Measurements from ENCODE around the gene ZC3H8. TPM values are rescaled to one million over a fixed set of nuclear protein-coding genes. Genes with fewer than 3 reads are reported as not detected.

Gene ZC3H8
- polyA plus RNA-seq, 2 of the 4 experiments (the other 2 are of a cell fraction): 13.2 to 20.2 TPM

GRCh38 chr2:112162341-112162740, 92.5 kb downstream of the ZC3H8 start:
- TF ChIP-seq RFX5 (IDR thresholded peaks at IDR 0.05) (no peak), EHF (CRISPR knock-in tag; IDR thresholded peaks at IDR 0.05) (no peak), RNF2 (IDR thresholded peaks at IDR 0.05; ENCODE audit: borderline replicate concordance, low read depth) (no peak), CHD2 (IDR thresholded peaks at IDR 0.05; ENCODE audit: low read length, partially characterized antibody) (no peak), SMC3 (IDR thresholded peaks at IDR 0.05) (no peak), ZNF302 (CRISPR knock-in tag; IDR thresholded peaks at IDR 0.05) (no peak), JUNB (IDR thresholded peaks at IDR 0.05) (no peak), POLR2A (IDR thresholded peaks at IDR 0.05; ENCODE audit: low read length) (no peak), CTCF (IDR thresholded peaks at IDR 0.05) (no peak), PHF8 (IDR thresholded peaks at IDR 0.05; ENCODE audit: borderline replicate concordance, low read depth) (no peak), PBX3 (IDR thresholded peaks at IDR 0.05) (no peak), ZC3H11A (IDR thresholded peaks at IDR 0.05) (no peak), GATA3 (IDR thresholded peaks at IDR 0.05; ENCODE audit: borderline replicate concordance) (no peak)
- no peak overlapping the region for H3K4me2 ChIP-seq
- CTCF ChIA-PET: interaction anchor here (1.1 kb wide), 1 partner anchor 9 kb away, joined by 4 read pairs; no protein-coding TSS in a partner anchor
- ATAC-seq (no peak), FAIRE-seq (no peak), DNase-seq (ENCODE audit: low read depth in 1 of 2, low spot score in 1 of 2) (no peak)
- POLR2A ChIA-PET: no interaction called here
- no peaks in the 10 kb centered on the region for H3K9me3 ChIP-seq
- 74% methylated on average over 6 of the region's 6 CpGs for WGBS (ENCODE audit: missing lambda C conversion rate)
- no peak overlapping the region for H3K27ac ChIP-seq
- H3K4me1 ChIP-seq: no peaks in the 10 kb centered on the region
- H3K4me3 ChIP-seq: no peak overlapping the region

Other genes with a start within 250 kb of the ZC3H8 start
- 18.8 and 27.0 TPM in 2 replicates for gene TMEM87B, start 199.8 kb downstream of the ZC3H8 start, polyA plus RNA-seq (2011; rRNA removed)
- 12.1 to 15.9 TPM (median 12.3 TPM) in 3 replicates for gene TMEM87B, start 199.8 kb downstream of the ZC3H8 start, polyA plus RNA-seq (2017; fragmentation: RNase III; extraction: RNeasy Plus Mini Kit Qiagen cat#74134 plus additional on column Dnase treatment)
- 0.47 and 0.50 TPM in 2 replicates for gene FBLN7, start 116.7 kb downstream of the ZC3H8 start, polyA plus RNA-seq (2011; rRNA removed)
- gene FBLN7, start 116.7 kb downstream of the ZC3H8 start, polyA plus RNA-seq (2017; fragmentation: RNase III; extraction: RNeasy Plus Mini Kit Qiagen cat#74134 plus additional on column Dnase treatment): 0.31 to 0.63 TPM (median 0.63 TPM) in 3 replicates
- 1.9 and 2.0 TPM in 2 replicates for gene ZC3H6, start 20.6 kb upstream of the ZC3H8 start, polyA plus RNA-seq (2011; rRNA removed)
- gene ZC3H6, start 20.6 kb upstream of the ZC3H8 start, polyA plus RNA-seq (2017; fragmentation: RNase III; extraction: RNeasy Plus Mini Kit Qiagen cat#74134 plus additional on column Dnase treatment): 0.33 to 0.75 TPM (median 0.59 TPM) in 3 replicates
- 5.0 and 7.6 TPM in 2 replicates for gene RGPD8, start 178.6 kb upstream of the ZC3H8 start, polyA plus RNA-seq (2011; rRNA removed)
- gene RGPD8, start 178.6 kb upstream of the ZC3H8 start, polyA plus RNA-seq (2017; fragmentation: RNase III; extraction: RNeasy Plus Mini Kit Qiagen cat#74134 plus additional on column Dnase treatment): 2.4 to 3.5 TPM (median 2.7 TPM) in 3 replicates
- 29.7 and 39.0 TPM in 2 replicates for gene TTL, start 227.1 kb upstream of the ZC3H8 start, polyA plus RNA-seq (2011; rRNA removed)
- gene TTL, start 227.1 kb upstream of the ZC3H8 start, polyA plus RNA-seq (2017; fragmentation: RNase III; extraction: RNeasy Plus Mini Kit Qiagen cat#74134 plus additional on column Dnase treatment): 29.8 to 33.1 TPM (median 31.3 TPM) in 3 replicates

All from A549 (cell line).